OCI-LY1 (cell line): ENCODE measurements around the gene TAAR5.

Experiments used
- H2AFZ ChIP-seq: fragments of 200-600 bp; sonication (generic), shearing (Covaris generic); 2 replicates; pipeline ENCODE4 v1.6.0; 2014; ENCODE audit warnings: antibody characterized with exemption, mild to moderate bottlenecking, low read length
- H3F3A ChIP-seq: fragments of 200-600 bp; sonication (generic), shearing (Covaris generic); 2 replicates; pipeline ENCODE4 v1.6.0; 2014; ENCODE audit warnings: mild to moderate bottlenecking, antibody characterized with exemption, low read length, moderate library complexity; ENCODE audit not compliant: insufficient read depth
- H3K27ac ChIP-seq: fragments of 200-600 bp; sonication (generic); 2 replicates; pipeline ENCODE4 v1.5.1; 2014; ENCODE audit warnings: low read length, mixed run types, mild to moderate bottlenecking, low read depth; ENCODE audit not compliant: poor library complexity, severe bottlenecking
- H3K27me3 ChIP-seq: fragments of 200-600 bp; sonication (generic); 2 replicates; pipeline ENCODE4 v1.6.0; 2014; ENCODE audit warnings: antibody characterized with exemption, mild to moderate bottlenecking, low read length, moderate library complexity; ENCODE audit not compliant: insufficient read depth
- H3K36me3 ChIP-seq: fragments of 200-600 bp; sonication (generic); 2 replicates; pipeline ENCODE4 v1.6.1; 2014; ENCODE audit warnings: mild to moderate bottlenecking, antibody characterized with exemption, low read length, moderate library complexity, mixed read lengths; ENCODE audit not compliant: insufficient read depth
- H3K4me1 ChIP-seq: fragments of 200-600 bp; sonication (generic); 2 replicates; pipeline ENCODE4 v1.5.1; 2014; ENCODE audit warnings: mild to moderate bottlenecking, low read length, moderate library complexity; ENCODE audit not compliant: insufficient read depth, severe bottlenecking
- H3K4me2 ChIP-seq: fragments of 200-600 bp; sonication (generic), shearing (Covaris generic); 2 replicates; pipeline ENCODE4 v1.6.1; 2014; ENCODE audit warnings: low read length
- H3K4me3 ChIP-seq: fragments of 200-600 bp; sonication (generic); 2 replicates; pipeline ENCODE4 v1.5.1; 2014; ENCODE audit warnings: low read length, low read depth, mild to moderate bottlenecking, mixed read lengths; ENCODE audit not compliant: poor library complexity, severe bottlenecking
- H3K79me2 ChIP-seq: fragments of 200-600 bp; shearing (Covaris generic); 2 replicates; pipeline ENCODE4 v1.6.1; 2016; ENCODE audit warnings: mixed run types, low read length, mixed read lengths; ENCODE audit not compliant: insufficient read depth
- H3K9ac ChIP-seq: fragments of 200-600 bp; sonication (generic), shearing (Covaris generic); 2 replicates; pipeline ENCODE4 v1.6.1; 2014; ENCODE audit warnings: mild to moderate bottlenecking, low read length, mixed read lengths
- H3K9me2 ChIP-seq: fragments of 200-600 bp; sonication (generic), shearing (Covaris generic); 2 replicates; pipeline ENCODE4 v1.6.1; 2014; ENCODE audit warnings: low read depth, mild to moderate bottlenecking, low read length, mixed read lengths
- H3K9me3 ChIP-seq: fragments of 200-600 bp; shearing (Covaris generic); 2 replicates; pipeline ENCODE4 v1.6.1; 2014; ENCODE audit warnings: low read length, mixed read lengths
- H4K20me1 ChIP-seq: fragments of 200-600 bp; sonication (generic), shearing (Covaris generic); 2 replicates; pipeline ENCODE4 v1.6.0; 2016; ENCODE audit warnings: mild to moderate bottlenecking, low read length; ENCODE audit not compliant: insufficient read depth
- EZH2 ChIP-seq: fragments of 200-600 bp; sonication (generic), shearing (Covaris generic); IDR thresholded peaks from 2 replicates; pipeline ENCODE4 v1.8.0; 2017; ENCODE audit warnings: borderline replicate concordance, mixed run types, mild to moderate bottlenecking, antibody characterized with exemption, low read length, moderate library complexity, mixed read lengths
- TF ChIP-seq, protein P1 (sequence below): fragments of 200-600 bp; sonication (generic), shearing (Covaris generic); IDR thresholded peaks from 2 replicates; pipeline ENCODE4 v1.5.1; 2017; ENCODE audit warnings: mild to moderate bottlenecking, antibody characterized with exemption, low read length, moderate library complexity, mixed read lengths

The TAAR5 gene

GRCh38 chr6:132596201-132596600, 6.7 kb upstream of the TAAR5 start:
- TF ChIP-seq, protein P1, sequence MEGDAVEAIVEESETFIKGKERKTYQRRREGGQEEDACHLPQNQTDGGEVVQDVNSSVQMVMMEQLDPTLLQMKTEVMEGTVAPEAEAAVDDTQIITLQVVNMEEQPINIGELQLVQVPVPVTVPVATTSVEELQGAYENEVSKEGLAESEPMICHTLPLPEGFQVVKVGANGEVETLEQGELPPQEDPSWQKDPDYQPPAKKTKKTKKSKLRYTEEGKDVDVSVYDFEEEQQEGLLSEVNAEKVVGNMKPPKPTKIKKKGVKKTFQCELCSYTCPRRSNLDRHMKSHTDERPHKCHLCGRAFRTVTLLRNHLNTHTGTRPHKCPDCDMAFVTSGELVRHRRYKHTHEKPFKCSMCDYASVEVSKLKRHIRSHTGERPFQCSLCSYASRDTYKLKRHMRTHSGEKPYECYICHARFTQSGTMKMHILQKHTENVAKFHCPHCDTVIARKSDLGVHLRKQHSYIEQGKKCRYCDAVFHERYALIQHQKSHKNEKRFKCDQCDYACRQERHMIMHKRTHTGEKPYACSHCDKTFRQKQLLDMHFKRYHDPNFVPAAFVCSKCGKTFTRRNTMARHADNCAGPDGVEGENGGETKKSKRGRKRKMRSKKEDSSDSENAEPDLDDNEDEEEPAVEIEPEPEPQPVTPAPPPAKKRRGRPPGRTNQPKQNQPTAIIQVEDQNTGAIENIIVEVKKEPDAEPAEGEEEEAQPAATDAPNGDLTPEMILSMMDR, result no peak
- no peak for TF ChIP-seq EZH2
- H3K9me2 ChIP-seq, result no peaks in the 10 kb centered on the region

GRCh38 chr6:132592855-132593254, 3.3 kb upstream of the TAAR5 start:
- TF ChIP-seq, protein P1, result no peak
- TF ChIP-seq EZH2, result no peak
- no peaks in the 10 kb centered on the region for H3K9me2 ChIP-seq

More at GRCh38 chr6:132596201-132596600, 6.7 kb upstream of the TAAR5 start:
- Histone ChIP-seq H3K9ac (no peak overlapping the region), H3K36me3 (no peaks in the 10 kb centered on the region), H3K4me3 (no peak overlapping the region), H3K27me3 (no peaks in the 10 kb centered on the region), H3K4me2 (no peak overlapping the region), H3K27ac (no peak overlapping the region), H3K4me1 (no peaks in the 10 kb centered on the region), H4K20me1 (no peaks in the 10 kb centered on the region), H2AFZ (no peak overlapping the region), H3K79me2 (no peaks in the 10 kb centered on the region), H3K9me3 (no peaks in the 10 kb centered on the region), H3F3A (no peaks in the 10 kb centered on the region)

GRCh38 chr6:132590362-132590761, 821 bp upstream of the TAAR5 start:
- H3K36me3 ChIP-seq, result no peaks in the 10 kb centered on the region
- no peak overlapping the region for H3K27ac ChIP-seq
- H3K9me2 ChIP-seq, result no peaks in the 10 kb centered on the region
- no peaks in the 10 kb centered on the region for H3K9me3 ChIP-seq
- H3K27me3 ChIP-seq, result no peaks in the 10 kb centered on the region
- no peak overlapping the region for H3K9ac ChIP-seq
- H4K20me1 ChIP-seq, result no peaks in the 10 kb centered on the region
- no peaks in the 10 kb centered on the region for H3K4me1 ChIP-seq
- H2AFZ ChIP-seq, result no peak overlapping the region
- H3F3A ChIP-seq, result no peaks in the 10 kb centered on the region
- H3K4me2 ChIP-seq, result no peak overlapping the region
- no peaks in the 10 kb centered on the region for H3K79me2 ChIP-seq
- TF ChIP-seq, protein P1, result no peak
- TF ChIP-seq EZH2, result no peak
- no peak overlapping the region for H3K4me3 ChIP-seq

More at GRCh38 chr6:132592855-132593254, 3.3 kb upstream of the TAAR5 start:
- H3F3A ChIP-seq, result no peaks in the 10 kb centered on the region
- no peaks in the 10 kb centered on the region for H3K36me3 ChIP-seq
- H3K9ac ChIP-seq, result no peak overlapping the region
- no peak overlapping the region for H3K27ac ChIP-seq
- no peaks in the 10 kb centered on the region for H3K9me3 ChIP-seq
- no peaks in the 10 kb centered on the region for H3K79me2 ChIP-seq
- H3K4me2 ChIP-seq, result no peak overlapping the region
- no peak overlapping the region for H2AFZ ChIP-seq
- H3K4me3 ChIP-seq, result no peak overlapping the region
- no peaks in the 10 kb centered on the region for H3K27me3 ChIP-seq
- no peaks in the 10 kb centered on the region for H4K20me1 ChIP-seq
- no peaks in the 10 kb centered on the region for H3K4me1 ChIP-seq
